ENCODE results near the gene ST14.
A peak's percentile ranks its signal among the peaks of the same experiment; 100 is the strongest.

GRCh38 chr11:130198964-130199363, 39.4 kb downstream of the ST14 start:
- peak in 1 of 3 experiments; percentile 26 for TF ChIP-seq CTCF (optimal IDR thresholded peaks at IDR 0.05 in 1 of 3, IDR thresholded peaks at IDR 0.05 in 1 of 3, conservative IDR thresholded peaks at IDR 0.05 in 1 of 3; ENCODE audit: extremely low read depth in 1 of 3, insufficient read depth in 2 of 3, low read length in 3 of 3)
- TF ChIP-seq EZH2 (IDR thresholded peaks at IDR 0.05; ENCODE audit: low read length): no peak

All from keratinocyte (primary cell).